ENCODE data around the gene CYP27A1.

CYP27A1 gene

GRCh38 chr2:218780851-218781690, 876 bp upstream of the CYP27A1 start:
- no peak for DNase-seq (ENCODE audit: extremely low spot score)
- POLR2A ChIA-PET = no interaction called here
- CTCF ChIA-PET = no interaction called here
- TF ChIP-seq, protein P1, sequence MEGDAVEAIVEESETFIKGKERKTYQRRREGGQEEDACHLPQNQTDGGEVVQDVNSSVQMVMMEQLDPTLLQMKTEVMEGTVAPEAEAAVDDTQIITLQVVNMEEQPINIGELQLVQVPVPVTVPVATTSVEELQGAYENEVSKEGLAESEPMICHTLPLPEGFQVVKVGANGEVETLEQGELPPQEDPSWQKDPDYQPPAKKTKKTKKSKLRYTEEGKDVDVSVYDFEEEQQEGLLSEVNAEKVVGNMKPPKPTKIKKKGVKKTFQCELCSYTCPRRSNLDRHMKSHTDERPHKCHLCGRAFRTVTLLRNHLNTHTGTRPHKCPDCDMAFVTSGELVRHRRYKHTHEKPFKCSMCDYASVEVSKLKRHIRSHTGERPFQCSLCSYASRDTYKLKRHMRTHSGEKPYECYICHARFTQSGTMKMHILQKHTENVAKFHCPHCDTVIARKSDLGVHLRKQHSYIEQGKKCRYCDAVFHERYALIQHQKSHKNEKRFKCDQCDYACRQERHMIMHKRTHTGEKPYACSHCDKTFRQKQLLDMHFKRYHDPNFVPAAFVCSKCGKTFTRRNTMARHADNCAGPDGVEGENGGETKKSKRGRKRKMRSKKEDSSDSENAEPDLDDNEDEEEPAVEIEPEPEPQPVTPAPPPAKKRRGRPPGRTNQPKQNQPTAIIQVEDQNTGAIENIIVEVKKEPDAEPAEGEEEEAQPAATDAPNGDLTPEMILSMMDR (IDR thresholded peaks at IDR 0.05; ENCODE audit: control extremely low read depth, extremely low read depth, low read depth, missing control alignments) = no peak

- no peak for DNase-seq (ENCODE audit: extremely low spot score)
- ChIA-PET CTCF (no interaction called here), POLR2A (no interaction called here)
- TF ChIP-seq, protein P1 (IDR thresholded peaks at IDR 0.05; ENCODE audit: control extremely low read depth, extremely low read depth, low read depth, missing control alignments) = no peak
These were observed 539 bp downstream of the CYP27A1 start for GRCh38 chr2:218782528-218782844.

GRCh38 chr2:218783688-218784087, 1.7 kb downstream of the CYP27A1 start:
- CTCF ChIA-PET = no interaction called here
- POLR2A ChIA-PET = no interaction called here
- no peak for DNase-seq (ENCODE audit: extremely low spot score)
- TF ChIP-seq, protein P1 (IDR thresholded peaks at IDR 0.05; ENCODE audit: control extremely low read depth, extremely low read depth, low read depth, missing control alignments) = no peak

- DNase-seq (ENCODE audit: extremely low spot score) = no peak
- CTCF ChIA-PET = interaction anchor here (1.6 kb wide), 2 partner anchors 63 to 113 kb away, joined by 3 to 4 read pairs; no protein-coding TSS in a partner anchor
These were observed 3.2 kb downstream of the CYP27A1 start for GRCh38 chr2:218785103-218785502.

DNA sequence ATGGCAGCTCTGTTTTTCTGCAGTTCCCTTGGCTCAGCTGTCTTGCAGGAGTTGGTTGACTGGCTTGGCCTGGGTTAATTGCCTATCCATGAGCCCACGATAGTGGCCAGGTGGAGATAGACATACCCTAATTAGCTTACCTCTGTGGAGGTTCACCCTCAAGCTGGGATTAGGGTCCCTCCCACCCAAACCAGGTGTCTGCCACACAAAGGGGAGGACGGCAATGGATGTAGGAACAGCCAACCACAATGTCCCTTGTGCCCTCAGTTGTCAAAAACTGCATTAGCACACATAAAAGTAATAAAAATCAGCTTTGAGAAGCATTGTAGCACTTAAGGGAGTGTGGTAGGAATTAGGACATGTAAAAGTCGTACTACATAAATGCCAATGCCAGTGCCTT, 4.2 kb downstream of the CYP27A1 start:
- CTCF ChIA-PET = interaction anchor here (1.2 to 2.9 kb wide), 4 partner anchors 10 to 112 kb away, joined by 3 to 6 read pairs (median 4); no protein-coding TSS in a partner anchor
- TF ChIP-seq, protein P1 (IDR thresholded peaks at IDR 0.05; ENCODE audit: control extremely low read depth, extremely low read depth, low read depth, missing control alignments) = no peak
- POLR2A ChIA-PET = no interaction called here
- no peak for DNase-seq (ENCODE audit: extremely low spot score)

More at GRCh38 chr2:218785103-218785502, 3.2 kb downstream of the CYP27A1 start:
- POLR2A ChIA-PET = no interaction called here
- TF ChIP-seq, protein P1 (IDR thresholded peaks at IDR 0.05; ENCODE audit: control extremely low read depth, extremely low read depth, low read depth, missing control alignments) = no peak

DNA sequence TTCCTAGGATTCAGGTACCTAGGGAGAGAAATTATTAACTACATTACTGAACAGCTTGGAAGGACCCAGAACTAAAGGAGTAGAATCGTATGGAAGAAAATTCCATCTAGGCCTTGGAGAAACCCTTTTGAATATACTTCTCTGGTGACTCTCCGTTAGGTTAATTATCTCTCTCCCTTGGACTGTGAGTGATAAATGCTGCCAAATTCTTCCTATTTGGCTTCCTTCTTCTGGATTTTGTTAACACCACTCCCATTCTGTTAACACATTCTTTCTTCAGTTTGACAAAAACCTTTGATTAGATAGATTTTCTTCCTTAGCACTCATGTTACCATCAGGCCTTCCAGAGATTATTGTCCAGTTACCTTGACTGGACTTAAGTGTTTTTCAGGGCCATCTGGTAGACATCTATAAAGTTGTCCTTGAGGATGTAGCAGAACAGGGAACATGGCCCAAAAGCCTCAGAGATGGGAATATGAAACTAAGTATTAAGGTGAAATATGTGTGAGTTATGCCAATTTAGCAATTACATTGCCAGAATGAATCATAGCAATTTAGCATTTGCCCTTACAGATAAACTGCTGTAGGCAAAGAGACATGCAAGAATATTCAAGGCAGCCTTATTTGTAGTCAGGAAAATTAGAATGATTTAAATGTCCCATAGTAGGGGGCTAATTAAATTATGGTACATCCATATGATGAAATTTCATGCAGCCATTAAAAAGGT, 6.7 kb downstream of the CYP27A1 start:
- TF ChIP-seq, protein P1 (IDR thresholded peaks at IDR 0.05; ENCODE audit: control extremely low read depth, extremely low read depth, low read depth, missing control alignments) = no peak
- no peak for DNase-seq (ENCODE audit: extremely low spot score)
- POLR2A ChIA-PET = no interaction called here
- CTCF ChIA-PET = interaction anchor here (1.0 to 2.9 kb wide), 3 partner anchors 13 to 65 kb away, joined by 3 to 6 read pairs (median 4); no protein-coding TSS in a partner anchor

Data from GM10248 (cell line).